Immature natural killer cell (primary cell): ENCODE data around the gene APAF1. TPM values are rescaled to one million over a fixed set of nuclear protein-coding genes. Genes with fewer than 3 reads are reported as not detected.
A peak's percentile ranks its signal among the peaks of the same experiment; 100 is the strongest.
"Not testable (repeated sequence)": the region's sequence is repeated elsewhere in the genome, so short reads cannot be mapped to it uniquely, and the experiment has no call there.

Experiments used
- DNase-seq, 3 donors: peaks; one replicate each; pipeline ENCODE4 v3.0.0; 2022; ENCODE audit warnings: mixed read lengths in 1 of 3
- H3K27ac Mint-ChIP-seq, 6 donors: one replicate each; pipeline ENCODE4 v1.8.0; 2020; ENCODE audit warnings: mixed read lengths in 6 of 6, mild to moderate bottlenecking in 5 of 6, inconsistent platforms in 4 of 6, moderate library complexity in 3 of 6
- H3K27me3 Mint-ChIP-seq, 3 donors: one replicate each; pipeline ENCODE4 v1.8.0; 2020 to 2021; ENCODE audit warnings: low read depth in 3 of 3, mild to moderate bottlenecking in 3 of 3, mixed read lengths in 3 of 3, moderate library complexity in 3 of 3, inconsistent platforms in 1 of 3
- H3K36me3 Mint-ChIP-seq, 3 donors: one replicate each; pipeline ENCODE4 v1.8.0; 2020; ENCODE audit warnings: mixed read lengths in 3 of 3, inconsistent platforms in 2 of 3, mild to moderate bottlenecking in 2 of 3
- H3K4me1 Mint-ChIP-seq, 2 donors: one replicate each; pipeline ENCODE4 v1.8.0; 2020; ENCODE audit warnings: inconsistent platforms in 2 of 2, mild to moderate bottlenecking in 2 of 2, mixed read lengths in 2 of 2, moderate library complexity in 1 of 2
- H3K4me3 Mint-ChIP-seq, 5 donors: one replicate each; pipeline ENCODE4 v1.8.0; 2020; ENCODE audit warnings: mild to moderate bottlenecking in 5 of 5, mixed read lengths in 5 of 5, inconsistent platforms in 3 of 5, moderate library complexity in 3 of 5
- H3K9me3 Mint-ChIP-seq, 6 donors: one replicate each; pipeline ENCODE4 v1.8.0; 2020; ENCODE audit warnings: mild to moderate bottlenecking in 6 of 6, mixed read lengths in 6 of 6, inconsistent platforms in 4 of 6, moderate library complexity in 3 of 6
- polyA plus RNA-seq, 3 donors: library from polyadenylated mRNA; unstranded; fragments of 300-500 nt; fragmentation: Illumina TruSeq; gene quantifications; one replicate each; pipeline ENCODE4 v1.2.3, GENCODE V29; 2021

The APAF1 gene
- polyA plus RNA-seq, 3 donors from 2014 or later: 5.5 to 12.6 (median 7.3) TPM

DNA sequence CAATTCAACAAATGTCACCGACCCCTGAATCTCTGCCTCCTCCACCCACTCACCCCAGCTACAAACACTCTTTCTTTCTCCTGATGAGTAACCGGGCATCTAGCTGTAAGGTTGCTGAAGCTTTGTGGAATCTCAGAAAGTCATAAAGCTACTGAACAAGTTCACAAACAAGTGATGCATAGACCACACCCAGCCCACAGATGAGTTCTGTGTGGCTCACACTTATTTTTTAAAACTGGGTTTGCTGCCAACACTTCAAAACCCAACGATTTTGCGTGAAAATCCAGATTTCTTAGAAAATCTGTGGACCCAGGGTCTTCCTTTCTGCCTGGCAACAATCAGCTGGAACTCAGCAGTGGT, 96.1 kb downstream of the APAF1 start:
- Mint-ChIP-seq H3K9me3 (no peaks in the 10 kb centered on the region), H3K4me3 (no peak overlapping the region), H3K27ac (no peak overlapping the region), H3K4me1 (peaks cover 3 to 4% of the 10 kb centered on the region in 2 donors), H3K36me3 (peaks cover 0 to 9% (median 2%) of the 10 kb centered on the region in 3 donors), H3K27me3 (peaks cover 2 to 11% (median 3%) of the 10 kb centered on the region in 3 donors)
- no peak for DNase-seq

DNA sequence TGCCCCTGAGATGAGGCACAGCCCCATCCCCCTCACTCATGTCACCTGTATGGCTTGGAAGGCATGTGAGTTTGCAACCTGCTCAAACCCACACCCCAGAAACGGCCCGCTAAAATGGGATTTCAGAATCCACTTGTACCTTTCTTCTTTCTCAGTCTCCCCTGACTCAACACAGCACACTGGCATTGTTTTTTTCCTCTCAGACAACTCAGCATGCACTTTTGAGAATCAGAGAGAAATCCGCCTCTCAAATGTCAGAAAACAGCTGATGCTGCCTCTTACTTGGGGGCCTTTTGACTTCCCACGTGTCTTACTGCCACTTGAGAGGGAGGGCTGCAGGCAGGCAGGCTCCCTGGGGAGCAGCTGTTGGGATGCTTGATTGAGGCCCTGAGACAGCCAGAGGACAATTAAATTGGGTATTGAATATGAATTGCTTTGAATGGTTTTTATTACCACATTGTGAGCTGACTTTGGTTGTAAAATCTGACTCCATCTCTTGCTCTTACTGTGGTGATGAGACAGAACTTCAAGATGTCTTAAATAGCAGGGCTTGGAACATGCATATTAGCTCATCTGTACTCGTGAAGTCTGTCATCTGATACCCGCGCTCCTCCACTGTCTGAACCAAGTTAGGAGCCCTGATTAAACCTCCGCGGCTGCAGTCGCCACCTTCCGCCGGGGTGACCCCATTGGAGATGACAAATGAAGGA, 96.6 kb downstream of the APAF1 start:
- no peak overlapping the region for H3K27ac Mint-ChIP-seq
- peaks cover 7% of the 10 kb centered on the region in 2 donors for H3K4me1 Mint-ChIP-seq
- H3K4me3 Mint-ChIP-seq: no peak overlapping the region
- peaks cover 6 to 14% (median 7%) of the 10 kb centered on the region in 3 donors for H3K27me3 Mint-ChIP-seq
- H3K36me3 Mint-ChIP-seq: peaks cover 0 to 6% (median 0%) of the 10 kb centered on the region in 3 donors
- H3K9me3 Mint-ChIP-seq: no peaks in the 10 kb centered on the region
- no peak for DNase-seq

DNA sequence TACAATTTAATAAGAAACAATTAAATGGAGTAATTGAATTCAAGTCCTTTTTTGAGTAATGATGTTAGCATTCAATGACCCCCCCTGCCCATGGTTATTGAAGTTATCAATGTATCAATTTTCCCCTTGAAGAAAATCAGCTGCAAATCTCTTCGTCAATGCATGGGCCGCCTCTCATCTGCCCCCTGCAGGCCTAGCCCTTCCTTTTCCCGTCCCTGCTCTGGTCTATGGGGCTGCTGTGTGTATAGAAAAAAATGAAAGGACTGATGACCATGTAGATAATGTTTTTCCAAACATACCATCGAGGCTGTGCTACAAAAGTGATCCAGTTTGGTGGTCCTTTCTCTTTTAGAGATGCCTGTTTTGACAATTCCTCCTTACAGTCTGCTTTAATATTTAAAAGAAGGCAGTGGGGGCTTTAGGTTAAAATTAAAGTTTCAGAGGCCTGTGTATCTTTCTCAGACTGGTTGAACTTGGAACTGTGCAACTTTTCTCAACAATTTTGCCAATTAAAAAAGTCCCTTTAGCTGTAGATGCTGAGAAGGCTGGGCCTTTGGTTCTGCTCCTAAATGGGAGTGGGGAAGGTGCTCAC, 98.4 kb downstream of the APAF1 start:
- peaks cover 7% of the 10 kb centered on the region in 2 donors for H3K4me1 Mint-ChIP-seq
- no peak overlapping the region for H3K4me3 Mint-ChIP-seq

DNA sequence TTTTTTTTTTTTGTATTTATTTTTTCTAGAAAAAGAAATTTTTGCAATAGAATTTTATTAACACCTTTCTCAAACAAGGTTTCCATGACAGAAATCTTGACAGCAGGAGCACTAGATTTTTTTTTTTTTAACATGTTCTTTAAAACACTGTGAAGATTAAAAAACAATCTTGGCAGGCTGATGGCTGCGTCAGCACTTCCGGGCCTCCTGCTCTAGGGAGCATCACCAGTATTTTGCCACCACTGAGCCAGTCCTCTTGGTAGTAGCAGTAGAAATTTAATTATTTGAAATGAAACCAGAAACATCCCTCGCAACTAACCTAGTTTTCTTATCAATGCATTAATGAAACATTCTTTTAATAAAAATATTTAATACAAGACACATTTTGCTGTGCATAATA, 99.6 kb downstream of the APAF1 start:
- DNase-seq: no peak
- H3K27me3 Mint-ChIP-seq: peaks cover 7 to 17% (median 7%) of the 10 kb centered on the region in 3 donors
- H3K4me3 Mint-ChIP-seq: peak overlapping the region in 2 of 5 donors; percentile 36 to 38

More for the DNA sequence above, 98.4 kb downstream of the APAF1 start:
- H3K36me3 Mint-ChIP-seq: no peaks in the 10 kb centered on the region
- DNase-seq: no peak
- peaks cover 7 to 17% (median 8%) of the 10 kb centered on the region in 3 donors for H3K27me3 Mint-ChIP-seq
- H3K27ac Mint-ChIP-seq: no peak overlapping the region
- no peaks in the 10 kb centered on the region for H3K9me3 Mint-ChIP-seq

DNA sequence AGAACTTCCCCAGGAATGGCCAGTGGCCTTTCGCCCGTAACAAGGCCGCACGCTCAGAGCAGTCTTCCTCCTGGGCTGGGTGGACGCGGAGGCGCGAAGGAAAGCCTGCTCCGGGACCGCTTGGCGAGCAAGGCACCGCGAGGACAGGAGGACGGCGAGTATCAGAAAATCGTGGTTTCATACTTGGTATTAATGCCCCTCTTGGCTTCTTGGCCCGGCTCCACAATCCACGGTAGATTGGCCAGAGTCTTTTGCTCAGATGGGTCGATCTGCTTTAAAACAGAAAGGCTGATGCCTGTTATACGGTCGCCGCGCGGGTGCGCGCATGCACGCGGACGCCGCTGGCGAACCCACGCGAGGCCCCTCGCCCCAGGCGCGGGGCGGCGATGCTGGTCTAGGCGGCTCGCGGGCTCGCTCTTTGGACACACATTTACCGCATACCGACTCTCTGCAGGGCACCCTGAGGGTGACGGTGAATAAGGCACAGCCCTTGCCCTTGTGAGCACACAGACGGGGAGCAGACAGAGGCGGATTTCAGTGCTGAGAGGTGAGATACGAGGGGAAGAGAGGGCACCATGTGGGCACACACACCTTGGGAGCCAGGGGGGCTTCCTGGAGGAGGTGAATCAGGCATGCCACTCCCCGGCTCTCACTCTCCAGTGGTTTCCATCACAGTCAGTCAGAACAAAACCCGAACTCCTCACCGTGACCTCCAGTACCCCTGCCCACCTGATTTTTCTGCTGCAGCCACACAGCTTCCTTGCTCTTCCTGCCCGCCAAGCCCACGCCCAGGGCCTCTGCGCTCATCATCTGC, 100.7 kb downstream of the APAF1 start:
- Mint-ChIP-seq H3K9me3 (no peaks in the 10 kb centered on the region), H3K4me3 (peak overlapping the region; percentile 63 to 83 (median 75)), H3K27ac (no peak overlapping the region), H3K27me3 (peaks cover 5 to 13% (median 7%) of the 10 kb centered on the region in 3 donors), H3K4me1 (peaks cover 7% of the 10 kb centered on the region in 2 donors), H3K36me3 (no peaks in the 10 kb centered on the region)
- no peak for DNase-seq

More for the DNA sequence above, 99.6 kb downstream of the APAF1 start:
- Mint-ChIP-seq H3K4me1 (peaks cover 7% of the 10 kb centered on the region in 2 donors), H3K9me3 (no peaks in the 10 kb centered on the region), H3K36me3 (no peaks in the 10 kb centered on the region), H3K27ac (no peak overlapping the region)

DNA sequence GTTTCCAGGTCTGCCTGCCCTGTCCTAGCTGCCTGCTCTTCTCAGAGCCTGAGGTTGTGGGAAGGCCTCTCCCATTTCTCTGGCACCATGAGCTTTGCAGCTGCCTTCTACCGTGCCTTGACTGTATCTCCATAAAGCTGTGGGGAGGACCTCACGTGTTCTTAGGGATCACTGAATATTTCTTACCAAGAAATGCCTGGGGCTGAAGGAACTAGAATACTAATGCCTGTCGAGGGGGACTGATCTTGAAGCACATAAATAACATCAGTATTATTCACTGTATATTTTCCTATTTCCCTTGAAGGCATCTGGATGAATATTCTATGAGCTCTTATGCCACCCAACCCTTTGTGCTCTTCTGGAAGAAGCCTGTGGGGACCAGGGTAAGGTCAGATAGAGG, 103.4 kb downstream of the APAF1 start:
- H3K27ac Mint-ChIP-seq: no peak overlapping the region
- H3K9me3 Mint-ChIP-seq: no peaks in the 10 kb centered on the region
- no peak overlapping the region for H3K4me3 Mint-ChIP-seq
- DNase-seq: no peak
- peaks cover 5 to 11% (median 5%) of the 10 kb centered on the region in 3 donors for H3K27me3 Mint-ChIP-seq
- H3K36me3 Mint-ChIP-seq: no peaks in the 10 kb centered on the region
- peaks cover 7% of the 10 kb centered on the region in 2 donors for H3K4me1 Mint-ChIP-seq

DNA sequence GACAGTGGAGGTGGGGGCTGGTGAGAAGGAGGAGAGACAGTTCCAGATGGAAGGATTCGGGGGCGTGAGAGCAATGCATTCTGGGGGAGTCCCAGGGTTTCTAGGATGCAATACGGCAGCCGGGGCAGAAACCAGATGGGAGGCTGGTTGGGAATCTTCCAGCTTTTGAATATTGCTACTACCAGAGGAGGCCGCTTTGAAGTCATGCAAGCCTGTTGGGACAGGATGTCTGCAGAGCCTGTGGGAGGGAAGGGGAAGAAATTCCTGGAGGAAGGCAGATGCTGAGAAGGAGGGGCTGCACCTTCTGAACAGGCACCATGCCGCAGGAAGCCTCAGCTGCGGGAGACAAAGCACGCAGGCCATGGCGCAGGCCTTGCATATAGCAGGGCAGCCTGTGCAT, 105.4 kb downstream of the APAF1 start:
- H3K27me3 Mint-ChIP-seq: peaks cover 5 to 8% (median 5%) of the 10 kb centered on the region in 3 donors
- no peaks in the 10 kb centered on the region for H3K9me3 Mint-ChIP-seq

DNA sequence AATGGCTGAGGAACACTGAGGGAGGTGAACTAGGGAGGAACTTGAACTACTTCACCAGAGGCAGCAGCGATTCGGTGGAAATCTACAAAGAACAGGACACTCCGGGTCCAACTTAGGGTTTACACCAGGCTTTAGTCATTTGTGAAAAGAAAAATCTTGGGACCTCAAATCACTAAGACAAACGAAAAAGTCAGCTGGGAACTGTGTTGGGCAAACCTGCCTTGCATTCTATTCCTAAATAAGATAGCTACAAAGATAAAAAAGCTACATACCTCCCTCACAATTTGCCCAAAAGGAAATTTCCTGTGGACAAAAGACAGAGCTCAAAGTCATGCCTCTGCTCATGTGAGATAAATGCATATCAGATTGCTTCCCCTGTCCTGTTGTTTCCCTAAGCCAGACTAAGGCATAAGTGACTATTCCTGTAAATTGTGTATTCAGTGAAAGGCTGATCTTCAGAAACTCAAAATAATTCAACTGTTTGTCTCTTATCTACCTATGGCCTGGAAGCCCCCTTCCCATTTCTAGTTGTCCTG, 106.6 kb downstream of the APAF1 start:
- DNase-seq: no peak
- H3K4me1 Mint-ChIP-seq: no peaks in the 10 kb centered on the region

More for the DNA sequence above, 105.4 kb downstream of the APAF1 start:
- Mint-ChIP-seq H3K4me1 (peaks cover 7% of the 10 kb centered on the region in 2 donors), H3K4me3 (no peak overlapping the region), H3K36me3 (no peaks in the 10 kb centered on the region), H3K27ac (no peak overlapping the region)
- no peak for DNase-seq

DNA sequence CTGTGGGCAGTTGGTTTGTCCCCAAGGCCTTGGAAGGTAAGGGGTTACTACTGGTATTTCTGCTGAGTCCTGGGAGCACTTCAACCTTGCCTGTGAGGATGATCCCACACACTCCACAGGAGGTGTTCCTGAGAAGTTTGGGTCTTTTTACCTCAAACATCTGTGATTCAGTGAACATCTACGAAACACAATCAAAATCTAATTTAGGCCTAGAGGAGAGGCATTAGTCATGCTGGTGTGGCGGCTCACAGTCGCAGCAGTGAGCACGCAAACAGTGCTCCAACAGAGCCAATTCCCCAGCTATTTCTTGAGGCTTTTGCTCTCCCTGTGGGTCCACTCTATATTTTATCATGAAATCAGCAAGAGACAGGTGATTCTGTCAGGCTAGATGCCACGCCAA, 107.6 kb downstream of the APAF1 start:
- no peaks in the 10 kb centered on the region for H3K36me3 Mint-ChIP-seq
- no peak overlapping the region for H3K4me3 Mint-ChIP-seq
- no peaks in the 10 kb centered on the region for H3K4me1 Mint-ChIP-seq
- H3K27ac Mint-ChIP-seq: no peak overlapping the region
- peaks cover 0 to 5% (median 0%) of the 10 kb centered on the region in 6 donors for H3K9me3 Mint-ChIP-seq
- peaks cover 0 to 3% (median 0%) of the 10 kb centered on the region in 3 donors for H3K27me3 Mint-ChIP-seq
- no peak for DNase-seq

More for the DNA sequence above, 106.6 kb downstream of the APAF1 start:
- no peak overlapping the region for H3K4me3 Mint-ChIP-seq
- peaks cover 2 to 4% (median 2%) of the 10 kb centered on the region in 3 donors for H3K27me3 Mint-ChIP-seq
- H3K27ac Mint-ChIP-seq: no peak overlapping the region
- peaks cover 0 to 3% (median 0%) of the 10 kb centered on the region in 6 donors for H3K9me3 Mint-ChIP-seq
- no peaks in the 10 kb centered on the region for H3K36me3 Mint-ChIP-seq

DNA sequence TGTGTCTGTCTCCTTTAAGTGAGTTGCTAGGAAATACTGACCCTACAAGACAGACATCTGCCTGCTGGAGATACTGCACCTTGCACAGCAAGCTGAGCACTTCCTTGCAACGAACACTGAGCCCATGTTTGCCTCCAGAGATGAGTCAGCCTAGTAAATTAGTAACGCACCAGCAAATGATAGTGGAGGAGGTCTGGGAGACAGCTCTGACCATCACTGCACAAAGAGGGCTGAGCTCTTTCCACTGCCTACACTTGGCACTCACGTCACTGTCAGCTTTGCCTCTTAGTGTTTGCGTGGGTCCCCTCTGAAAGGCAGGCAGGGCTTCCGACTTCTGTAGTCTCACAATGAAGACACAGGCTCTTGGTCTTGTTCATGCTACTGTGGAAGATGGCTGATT, 109.0 kb downstream of the APAF1 start:
- Mint-ChIP-seq H3K27ac (no peak overlapping the region), H3K27me3 (peaks cover 0 to 2% (median 1%) of the 10 kb centered on the region in 3 donors), H3K4me3 (no peak overlapping the region), H3K9me3 (peaks cover 0 to 6% (median 0%) of the 10 kb centered on the region in 6 donors), H3K4me1 (no peaks in the 10 kb centered on the region), H3K36me3 (no peaks in the 10 kb centered on the region)
- no peak for DNase-seq

DNA sequence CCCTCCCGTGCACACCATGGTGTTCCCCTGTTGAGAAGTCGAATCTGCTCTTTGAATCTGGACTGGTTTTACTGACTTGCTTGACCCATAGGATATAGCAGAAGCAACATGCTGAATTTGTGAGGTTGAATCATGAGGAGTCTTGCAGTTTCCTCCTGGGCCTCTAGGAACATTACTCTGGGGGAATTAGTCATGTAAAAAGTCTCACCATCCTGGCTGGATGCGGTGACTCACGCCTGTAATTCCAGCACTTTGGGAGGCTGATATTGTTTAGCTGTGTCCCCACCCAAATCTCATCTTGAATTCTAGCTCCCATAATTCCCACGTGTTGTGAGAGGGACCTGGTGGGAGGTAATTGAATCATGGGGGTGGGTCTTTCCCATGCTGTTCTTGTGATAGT, 110.8 kb downstream of the APAF1 start:
- not testable (repeated sequence) for H3K4me1 Mint-ChIP-seq, H3K27ac Mint-ChIP-seq, H3K27me3 Mint-ChIP-seq, H3K9me3 Mint-ChIP-seq, DNase-seq, H3K4me3 Mint-ChIP-seq, H3K36me3 Mint-ChIP-seq

DNA sequence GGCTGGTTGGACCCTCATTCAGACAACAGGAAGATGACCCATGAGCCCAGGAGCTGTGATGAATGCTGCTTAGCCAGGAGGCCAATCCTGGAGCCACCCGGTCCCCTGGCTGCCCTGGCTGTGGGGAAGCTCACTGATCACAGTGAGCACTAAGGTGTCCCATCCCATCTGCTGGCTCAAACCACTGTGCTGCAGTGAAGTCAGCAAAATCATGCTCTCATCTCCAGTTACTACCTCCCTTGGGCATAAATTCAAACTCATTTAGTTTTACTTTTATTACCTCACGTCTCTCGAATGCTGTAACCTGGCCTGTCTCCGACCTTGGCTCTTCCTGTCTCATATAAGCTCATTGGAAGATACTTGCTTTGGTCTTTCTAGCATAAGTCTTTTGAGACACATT, 112.4 kb downstream of the APAF1 start:
- H3K27ac Mint-ChIP-seq: no peak overlapping the region
- no peaks in the 10 kb centered on the region for H3K4me1 Mint-ChIP-seq
- peaks cover 0 to 6% (median 0%) of the 10 kb centered on the region in 6 donors for H3K9me3 Mint-ChIP-seq
- peaks cover 1 to 4% (median 2%) of the 10 kb centered on the region in 3 donors for H3K27me3 Mint-ChIP-seq
- no peaks in the 10 kb centered on the region for H3K36me3 Mint-ChIP-seq
- no peak overlapping the region for H3K4me3 Mint-ChIP-seq
- no peak for DNase-seq

DNA sequence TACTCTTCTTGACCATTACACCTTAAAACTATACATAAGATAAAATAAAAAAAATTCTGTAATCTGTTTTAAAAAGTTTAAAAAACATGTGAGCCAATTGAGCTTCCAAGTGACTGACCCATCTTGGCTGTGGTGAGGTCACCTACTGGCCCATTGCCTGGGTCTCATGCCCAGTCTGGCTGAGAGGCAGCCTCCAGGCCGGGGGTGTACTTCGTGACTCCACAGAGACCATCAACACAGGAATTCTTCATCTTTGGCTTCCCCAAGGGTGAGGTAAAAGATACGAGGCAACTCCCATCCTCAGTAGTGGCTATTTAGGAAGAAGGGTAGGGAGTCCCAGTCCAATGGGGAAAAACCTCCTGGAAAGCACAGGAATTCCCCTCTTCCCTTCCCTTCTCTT, 113.2 kb downstream of the APAF1 start:
- no peak overlapping the region for H3K27ac Mint-ChIP-seq
- peaks cover 1 to 4% (median 2%) of the 10 kb centered on the region in 3 donors for H3K27me3 Mint-ChIP-seq

More for the DNA sequence above, 113.2 kb downstream of the APAF1 start:
- Mint-ChIP-seq H3K4me1 (no peaks in the 10 kb centered on the region), H3K4me3 (no peak overlapping the region), H3K36me3 (no peaks in the 10 kb centered on the region), H3K9me3 (peaks cover 0 to 6% (median 0%) of the 10 kb centered on the region in 6 donors)
- no peak for DNase-seq
